GM19452 (cell line): ENCODE measurements around the gene TUBGCP6.
"Not testable (repeated sequence)": the region's sequence is repeated elsewhere in the genome, so short reads cannot be mapped to it uniquely, and the experiment has no call there.

Experiments
- ATAC-seq: cut with Tn5 transposase; IDR thresholded peaks from one replicate; pipeline ENCODE4 v1.9.1; 2021; ENCODE audit not compliant: unreplicated experiment

Gene TUBGCP6

DNA sequence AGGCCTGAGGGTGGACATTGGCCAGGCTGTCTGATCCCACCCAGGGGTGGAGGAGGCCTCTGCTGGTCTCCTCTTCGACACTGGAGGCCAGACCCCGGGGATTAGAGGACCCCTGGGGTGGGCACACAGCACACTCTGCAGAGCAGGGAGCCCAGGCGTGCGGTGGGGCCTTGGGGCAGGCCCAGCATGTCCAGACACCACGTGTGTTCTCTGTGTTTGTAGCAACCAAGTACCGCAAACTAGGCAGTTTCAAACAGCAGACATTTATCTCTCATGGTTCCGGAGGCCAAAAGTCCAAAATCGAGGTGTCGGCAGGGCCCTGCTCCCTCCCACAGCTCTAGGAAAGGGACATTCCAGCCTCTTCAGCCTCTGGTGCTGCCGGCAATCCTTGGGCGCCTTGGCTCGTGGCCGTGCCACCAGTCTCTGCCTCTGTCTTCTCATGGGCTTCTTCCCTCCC is 72.8 kb downstream of the TUBGCP6 start:
- ATAC-seq, result no peak

- no peak for ATAC-seq
Observed at GRCh38 chr22:50171319-50171964, 73.4 kb downstream of the TUBGCP6 start.

- ATAC-seq, result no peak
Observed at GRCh38 chr22:50170453-50171318, 74.1 kb downstream of the TUBGCP6 start, which contains the start of gene PANX2. PANX2 (plus strand) TSS chr22:50170731; CDS start chr22:50170731, 0 bp downstream.

DNA sequence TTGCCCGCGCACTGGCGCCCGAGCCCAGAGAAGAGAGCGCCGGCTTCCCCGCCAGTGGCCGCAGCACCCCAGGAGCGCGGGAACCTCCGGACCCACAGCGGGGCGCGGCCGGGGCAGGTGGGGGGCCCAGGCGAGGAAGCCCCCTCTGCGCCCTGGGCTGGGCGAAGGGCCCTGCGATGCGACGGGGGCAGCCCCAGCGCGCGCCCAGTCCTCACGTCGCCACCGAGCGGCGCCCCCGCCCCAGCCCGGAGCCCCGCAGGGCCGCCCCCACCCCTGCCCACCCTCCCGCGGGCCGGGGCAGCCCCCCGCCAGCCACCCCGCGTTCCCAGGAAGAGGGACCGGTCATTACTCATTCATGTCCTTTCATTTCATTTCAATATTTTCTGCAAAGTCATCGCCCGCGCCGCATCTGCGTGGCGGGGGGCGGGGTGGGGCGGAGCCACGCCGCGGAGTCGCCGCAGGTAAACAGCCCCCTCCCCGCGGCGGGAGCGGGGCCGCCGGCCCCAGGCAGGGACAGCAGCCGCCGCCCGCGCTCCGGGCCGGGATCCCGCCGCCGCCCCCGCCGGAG is 75.0 kb downstream of the TUBGCP6 start:
- no peak for ATAC-seq

DNA sequence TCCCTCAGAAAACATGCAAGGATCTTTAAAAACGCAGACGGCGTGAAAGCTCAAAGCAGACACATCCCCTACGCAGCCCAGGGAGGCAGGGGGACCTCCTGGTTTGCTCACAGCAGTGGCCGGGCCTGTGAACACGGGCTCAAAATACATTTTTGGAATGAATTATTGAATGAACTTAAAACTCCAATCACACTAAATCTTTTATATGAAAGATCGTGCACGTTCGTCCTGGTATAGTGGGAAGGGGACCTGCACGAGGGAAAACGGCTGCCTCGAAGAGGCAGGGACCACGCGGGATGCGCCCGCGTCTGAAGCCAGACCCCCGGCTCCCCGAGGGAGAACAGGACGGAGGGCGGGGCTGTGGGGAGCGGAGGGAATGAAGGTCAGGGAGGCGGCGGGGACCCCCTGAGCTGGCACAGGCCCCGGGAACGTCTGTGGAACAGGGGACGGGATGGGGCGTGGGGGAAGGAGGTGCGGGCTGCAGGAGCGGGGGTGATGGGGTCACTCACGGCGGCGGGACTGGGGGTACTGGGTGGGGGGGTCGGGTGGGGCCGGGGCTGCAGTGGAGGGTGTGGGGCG is 75.6 kb downstream of the TUBGCP6 start:
- ATAC-seq, result no peak

DNA sequence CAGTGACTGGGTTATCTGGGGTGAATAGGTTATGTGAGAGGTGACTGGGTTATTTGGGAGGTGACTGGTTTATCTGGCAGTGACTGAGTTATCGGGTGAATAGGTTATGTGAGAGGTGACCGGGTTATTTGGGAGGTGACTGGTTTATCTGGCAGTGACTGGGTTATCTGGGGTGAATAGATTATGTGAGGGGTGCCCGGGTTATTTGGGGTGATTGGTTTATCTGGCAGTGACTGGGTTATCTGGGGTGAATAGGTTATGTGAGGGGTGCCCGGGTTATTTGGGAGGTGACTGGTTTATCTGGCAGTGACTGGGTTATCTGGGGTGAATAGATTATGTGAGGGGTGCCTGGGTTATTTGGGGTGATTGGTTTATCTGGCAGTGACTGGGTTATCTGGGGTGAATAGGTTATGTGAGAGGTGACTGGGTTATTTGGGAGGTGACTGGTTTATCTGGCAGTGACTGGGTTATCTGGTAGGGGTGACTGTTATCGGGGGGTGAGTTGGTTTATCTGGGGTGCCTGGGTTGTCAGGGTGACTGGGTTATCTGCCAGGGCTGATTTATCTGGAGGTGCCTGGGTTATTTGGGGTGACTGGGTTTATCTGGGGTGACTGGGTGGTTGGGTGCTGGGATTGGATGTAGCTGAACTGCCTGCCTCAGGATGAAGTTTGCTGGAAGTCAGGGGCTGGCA is 76.2 kb downstream of the TUBGCP6 start:
- ATAC-seq, result not testable (repeated sequence)

DNA sequence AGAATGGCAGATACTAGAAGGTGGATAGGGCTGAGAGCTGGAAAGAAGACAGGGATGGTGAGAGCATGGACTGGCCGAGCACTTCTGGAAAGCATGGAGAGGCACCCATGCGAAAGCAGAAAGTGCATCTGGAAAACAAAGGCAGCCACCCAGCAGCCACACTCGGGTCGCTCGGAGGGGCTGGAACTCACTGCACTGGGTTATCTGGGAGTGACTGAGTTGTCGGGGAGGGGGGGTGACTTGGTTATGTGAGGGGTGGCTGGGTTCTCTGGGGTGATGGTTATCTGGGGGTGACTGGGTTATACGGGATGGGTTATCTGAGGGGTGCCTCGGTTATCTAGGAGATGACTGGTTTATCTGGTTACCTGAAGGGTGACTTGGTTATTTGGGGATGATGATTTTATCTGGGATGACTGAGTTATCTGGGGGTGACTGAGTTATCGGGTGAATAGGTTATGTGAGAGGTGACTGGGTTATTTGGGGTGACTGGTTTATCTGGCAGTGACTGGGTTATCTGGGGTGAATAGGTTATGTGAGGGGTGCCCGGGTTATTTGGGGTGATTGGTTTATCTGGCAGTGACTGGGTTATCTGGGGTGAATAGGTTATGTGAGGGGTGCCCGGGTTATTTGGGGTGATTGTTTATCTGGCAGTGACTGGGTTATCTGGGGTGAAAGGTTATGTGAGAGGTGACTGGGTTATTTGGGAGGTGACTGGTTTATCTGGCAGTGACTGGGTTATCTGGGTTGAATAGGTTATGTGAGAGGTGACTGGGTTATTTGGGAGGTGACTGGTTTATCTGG is 76.9 kb downstream of the TUBGCP6 start:
- no peak for ATAC-seq
